T-helper 1 cell treated with Interleukin-12 subunit alpha and Interleukin-12 subunit beta and Interleukin-4 antibody, amounts not matched to agents 30 μg/mL and 1 μg/mL, for 36 hours (primary cell): ENCODE data around the gene SGF29.
"Not testable (repeated sequence)": the region's sequence is repeated elsewhere in the genome, so short reads cannot be mapped to it uniquely, and the experiment has no call there.

Experiments
- H3K27ac Mint-ChIP-seq: one replicate; pipeline ENCODE4 v1.8.0; 2021; ENCODE audit warnings: mild to moderate bottlenecking, mixed read lengths
- H3K27me3 Mint-ChIP-seq: one replicate; pipeline ENCODE4 v1.8.0; 2021; ENCODE audit warnings: low read depth, mixed read lengths
- H3K36me3 Mint-ChIP-seq: one replicate; pipeline ENCODE4 v1.8.0; 2021; ENCODE audit warnings: low read depth, mixed read lengths
- H3K4me1 Mint-ChIP-seq: one replicate; pipeline ENCODE4 v1.8.0; 2021; ENCODE audit warnings: low read depth, mixed read lengths
- H3K4me3 Mint-ChIP-seq: one replicate; pipeline ENCODE4 v1.8.0; 2021; ENCODE audit warnings: mild to moderate bottlenecking, moderate library complexity, mixed read lengths
- H3K9me3 Mint-ChIP-seq: one replicate; pipeline ENCODE4 v1.8.0; 2021; ENCODE audit warnings: mixed read lengths

SGF29 gene

DNA sequence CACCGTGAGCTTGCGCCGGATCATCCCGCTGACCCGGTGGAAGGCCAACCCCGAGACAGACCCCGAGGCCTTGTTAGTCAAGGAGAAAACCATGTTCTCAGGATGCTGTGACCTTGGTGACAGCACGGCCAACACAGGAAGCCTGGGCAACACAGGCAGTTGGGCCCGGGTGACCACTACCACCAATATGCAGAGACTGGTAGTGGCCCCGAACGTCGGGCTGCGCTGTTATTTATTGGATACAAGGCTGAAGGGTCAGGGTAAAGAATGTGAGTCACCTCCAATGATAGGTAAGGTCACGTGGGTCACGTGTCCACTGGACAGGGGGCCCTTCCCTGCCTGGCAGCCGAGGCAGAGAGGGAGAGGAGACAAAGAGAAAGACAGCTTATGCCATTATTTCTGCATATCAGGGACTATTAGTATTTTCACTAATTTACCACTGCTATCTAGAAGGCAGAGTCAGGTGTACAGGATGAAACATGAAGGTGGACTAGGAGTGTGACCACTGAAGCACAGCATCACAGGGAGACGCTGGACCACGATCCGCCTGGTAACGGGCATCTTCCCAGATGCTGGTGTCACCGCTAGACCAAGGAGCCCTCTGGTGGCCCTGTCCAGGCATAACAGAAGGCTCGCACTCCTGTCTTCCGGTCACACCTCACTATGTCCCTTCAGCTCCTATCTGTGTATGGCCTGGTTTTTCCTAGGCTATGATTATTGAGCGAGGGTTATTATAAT is 61.9 kb downstream of the SGF29 start:
- not testable (repeated sequence) for H3K4me3 Mint-ChIP-seq, H3K36me3 Mint-ChIP-seq, H3K4me1 Mint-ChIP-seq, H3K9me3 Mint-ChIP-seq, H3K27me3 Mint-ChIP-seq, H3K27ac Mint-ChIP-seq

DNA sequence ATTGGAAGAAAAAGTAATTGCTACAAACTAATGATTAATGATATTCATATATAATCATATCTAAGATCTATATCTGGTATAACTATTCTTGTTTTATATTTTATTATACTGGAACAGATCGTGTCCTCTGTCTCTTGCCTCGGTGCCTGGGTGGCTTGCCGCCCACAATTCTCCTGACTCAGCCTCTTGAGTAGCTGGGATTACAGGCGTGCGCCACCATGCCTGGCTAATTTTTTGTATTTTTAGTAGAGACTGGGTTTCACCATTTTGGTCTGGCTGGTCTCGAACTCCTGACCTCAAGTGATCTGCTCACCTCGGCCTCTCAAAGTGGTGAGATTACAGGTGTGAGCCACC is 62.5 kb downstream of the SGF29 start:
- H3K27ac Mint-ChIP-seq, H3K4me3 Mint-ChIP-seq, H3K9me3 Mint-ChIP-seq, H3K36me3 Mint-ChIP-seq, H3K4me1 Mint-ChIP-seq, H3K27me3 Mint-ChIP-seq: not testable (repeated sequence)

DNA sequence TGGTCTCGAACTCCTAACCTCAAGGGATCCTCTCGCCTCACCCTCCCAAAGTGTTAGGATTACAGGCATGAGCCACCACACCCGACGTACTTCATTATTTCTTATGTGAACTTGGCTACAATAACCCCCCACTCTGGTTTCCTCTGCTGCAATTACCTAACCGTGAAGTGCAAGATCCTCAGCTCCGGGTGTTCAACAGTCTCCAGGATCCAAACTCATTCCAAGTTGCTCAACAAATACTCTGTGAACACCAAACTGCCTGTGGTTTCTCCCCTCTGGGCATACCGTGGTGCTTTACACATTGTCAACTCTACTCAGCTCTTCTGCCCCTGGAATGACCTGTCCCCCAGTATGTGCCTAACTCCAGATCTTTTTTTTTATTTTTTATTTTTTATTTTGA is 62.9 kb downstream of the SGF29 start:
- Mint-ChIP-seq H3K36me3 (no peaks in the 10 kb centered on the region), H3K9me3 (no peaks in the 10 kb centered on the region), H3K4me1 (no peaks in the 10 kb centered on the region), H3K4me3 (no peak overlapping the region), H3K27ac (no peak overlapping the region), H3K27me3 (no peaks in the 10 kb centered on the region)

DNA sequence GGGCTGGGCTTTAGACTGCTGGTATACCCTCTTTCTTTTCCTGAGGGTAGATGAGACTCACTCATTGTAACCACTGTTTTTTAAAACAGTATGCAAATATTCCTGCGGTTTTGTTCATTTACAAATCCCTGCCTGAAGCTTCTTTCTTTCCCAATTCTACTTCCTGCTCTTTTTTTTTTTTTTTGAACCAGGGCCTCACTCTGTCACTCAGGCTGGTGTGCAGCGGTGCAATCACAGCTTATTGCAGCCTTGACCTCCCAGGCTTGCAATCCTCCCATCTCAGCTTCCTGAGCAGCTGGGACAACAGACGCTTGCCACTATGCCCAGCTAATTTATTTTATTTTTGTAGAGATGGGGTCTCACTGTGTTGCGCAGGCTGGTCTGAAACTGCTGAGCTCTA is 64.2 kb downstream of the SGF29 start:
- H3K27ac Mint-ChIP-seq, result no peak overlapping the region
- no peak overlapping the region for H3K4me3 Mint-ChIP-seq
- H3K27me3 Mint-ChIP-seq, result no peaks in the 10 kb centered on the region
- H3K9me3 Mint-ChIP-seq, result no peaks in the 10 kb centered on the region
- no peaks in the 10 kb centered on the region for H3K36me3 Mint-ChIP-seq
- peaks cover 7% of the 10 kb centered on the region for H3K4me1 Mint-ChIP-seq

DNA sequence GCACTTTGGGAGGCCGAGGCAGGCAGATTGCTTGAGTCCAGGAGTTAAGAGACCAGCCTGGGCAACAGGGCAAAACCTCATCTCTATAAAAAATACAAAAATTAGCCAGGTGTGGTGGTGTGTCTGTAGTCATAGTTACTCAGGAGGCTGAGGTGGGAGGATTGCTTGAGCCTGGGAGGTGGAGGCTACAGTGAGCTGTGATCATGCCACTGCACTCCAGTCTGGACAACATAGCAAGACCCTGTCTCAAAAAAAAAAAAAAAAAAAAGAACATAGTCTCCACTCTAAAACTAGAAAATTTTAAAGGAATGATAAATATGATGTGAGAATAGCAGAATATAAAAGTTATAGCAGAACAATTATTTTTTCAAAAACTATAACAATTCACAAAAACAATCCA is 66.6 kb downstream of the SGF29 start:
- H3K4me1 Mint-ChIP-seq, H3K36me3 Mint-ChIP-seq, H3K27ac Mint-ChIP-seq, H3K4me3 Mint-ChIP-seq, H3K27me3 Mint-ChIP-seq, H3K9me3 Mint-ChIP-seq: not testable (repeated sequence)

DNA sequence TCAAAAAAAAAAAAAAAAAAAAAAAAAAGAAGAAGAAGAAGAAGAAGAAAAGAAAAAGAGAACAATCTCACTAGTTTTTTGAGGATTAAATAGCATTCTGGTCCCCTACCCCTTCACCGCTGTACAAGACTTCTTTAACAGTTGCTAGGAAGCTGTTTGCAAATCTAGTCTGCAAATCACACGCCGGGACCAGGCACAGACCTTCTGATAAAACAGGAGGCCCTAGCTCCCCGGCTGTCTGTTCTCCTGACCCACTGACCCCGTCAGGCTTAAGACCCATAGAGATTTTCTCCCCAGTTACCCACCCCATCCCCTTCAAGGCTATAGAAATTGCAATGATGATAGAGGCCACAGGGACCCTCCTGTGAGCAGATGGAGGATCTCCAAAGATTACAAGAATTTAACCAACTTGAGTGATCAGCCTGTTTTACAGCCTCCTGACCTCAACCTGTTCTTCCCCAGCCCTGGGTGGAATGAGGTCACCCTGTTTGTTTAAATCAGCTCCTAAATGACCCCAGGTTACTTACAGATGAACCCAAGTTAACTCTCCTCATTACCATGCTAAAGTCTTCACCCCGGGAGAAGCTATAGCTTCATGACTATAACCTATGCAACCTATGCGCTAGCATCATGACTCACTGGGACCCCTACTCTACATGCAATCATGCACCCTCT is 67.9 kb downstream of the SGF29 start:
- Mint-ChIP-seq H3K4me1 (peaks cover 9% of the 10 kb centered on the region), H3K36me3 (no peaks in the 10 kb centered on the region), H3K9me3 (no peaks in the 10 kb centered on the region), H3K27ac (no peak overlapping the region), H3K4me3 (peak overlapping the region; percentile 45), H3K27me3 (peaks cover 7% of the 10 kb centered on the region)

DNA sequence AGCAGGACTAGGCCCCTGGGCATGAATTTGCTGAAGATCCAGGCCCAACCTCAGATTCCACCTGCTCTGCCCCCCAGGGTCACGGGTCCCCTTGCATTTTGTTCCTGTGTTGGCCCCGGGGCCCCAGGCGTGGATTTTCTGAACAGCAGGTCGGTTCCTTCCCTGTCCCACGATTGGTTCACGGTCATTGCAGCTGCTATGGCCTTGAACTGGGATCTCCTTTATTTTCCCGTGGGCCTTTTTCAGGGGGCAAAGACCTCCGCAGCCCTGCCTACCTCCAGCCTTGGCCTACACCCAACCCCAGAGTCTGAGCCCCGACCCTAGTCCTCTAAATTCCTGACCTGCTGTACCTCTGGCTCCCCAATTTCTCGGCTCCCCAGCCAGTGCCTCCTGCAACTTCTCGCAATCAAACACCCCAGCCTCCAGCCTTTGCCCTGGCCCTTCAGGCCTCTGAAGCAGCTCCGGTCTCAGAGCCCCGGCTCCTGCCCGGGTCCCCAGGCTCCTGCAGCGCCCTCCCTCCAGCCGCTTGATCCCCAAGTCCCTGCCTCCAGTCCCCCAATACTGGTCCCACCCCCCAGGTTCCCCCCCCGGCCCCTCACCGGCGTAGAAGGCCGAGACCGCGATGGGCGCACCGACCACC is 68.9 kb downstream of the SGF29 start:
- H3K27me3 Mint-ChIP-seq, H3K4me1 Mint-ChIP-seq, H3K36me3 Mint-ChIP-seq, H3K9me3 Mint-ChIP-seq: not testable (repeated sequence)
- peak overlapping the region; percentile 62 for H3K27ac Mint-ChIP-seq
- H3K4me3 Mint-ChIP-seq, result peak overlapping the region; percentile 76

DNA sequence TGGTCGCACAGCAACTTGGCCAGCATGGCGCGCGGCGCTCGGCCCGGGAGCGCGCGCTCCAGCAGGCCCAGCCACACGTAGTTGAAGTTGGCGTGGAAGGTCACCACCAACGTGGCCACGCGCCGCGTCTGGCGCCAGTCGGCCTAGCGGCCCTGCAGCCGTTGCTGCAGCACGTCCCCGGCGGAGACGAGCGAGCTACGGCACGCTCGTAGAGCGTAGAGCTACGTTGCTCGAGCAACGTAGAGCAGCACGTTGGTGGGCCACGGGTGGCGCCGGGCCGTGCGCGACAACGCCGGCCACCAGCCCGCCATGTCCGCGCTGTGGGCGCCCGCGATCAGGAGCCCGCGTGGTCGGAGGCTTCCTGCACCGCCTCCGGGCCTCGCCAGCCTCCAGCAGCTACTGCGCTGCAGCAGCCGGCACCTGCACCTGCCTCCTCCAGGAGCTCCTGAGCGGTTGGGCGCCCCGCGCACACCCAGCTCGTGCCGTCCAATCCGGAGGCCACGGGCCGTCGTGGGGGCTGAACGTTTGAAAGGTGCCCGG is 69.5 kb downstream of the SGF29 start:
- Mint-ChIP-seq H3K4me1 (peaks cover 9% of the 10 kb centered on the region), H3K27ac (peak overlapping the region; percentile 62)

DNA sequence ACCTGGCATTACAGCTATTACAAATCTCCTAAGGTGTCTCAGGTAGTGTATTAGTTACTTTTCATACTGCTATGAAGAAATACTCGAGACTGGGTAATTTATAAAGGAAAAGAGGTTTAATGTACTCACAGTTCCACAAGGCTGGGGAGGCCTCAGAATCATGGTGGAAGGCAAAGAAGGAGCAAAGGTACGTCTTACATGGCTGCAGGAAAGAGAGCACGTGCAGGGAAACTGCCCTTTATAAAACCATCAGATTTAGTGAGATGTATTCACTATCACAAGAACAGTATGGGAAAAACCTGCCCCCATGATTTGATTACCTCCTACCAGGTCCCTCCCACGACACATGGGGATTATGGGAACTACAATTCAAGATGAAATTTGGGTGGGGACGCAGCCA is 77.2 kb downstream of the SGF29 start:
- H3K36me3 Mint-ChIP-seq, H3K27me3 Mint-ChIP-seq, H3K4me1 Mint-ChIP-seq, H3K27ac Mint-ChIP-seq, H3K4me3 Mint-ChIP-seq, H3K9me3 Mint-ChIP-seq: not testable (repeated sequence)

More for the DNA sequence above, 69.5 kb downstream of the SGF29 start:
- no peaks in the 10 kb centered on the region for H3K9me3 Mint-ChIP-seq
- H3K4me3 Mint-ChIP-seq, result peak overlapping the region; percentile 76
- H3K27me3 Mint-ChIP-seq, result peaks cover 7% of the 10 kb centered on the region
- H3K36me3 Mint-ChIP-seq, result no peaks in the 10 kb centered on the region

DNA sequence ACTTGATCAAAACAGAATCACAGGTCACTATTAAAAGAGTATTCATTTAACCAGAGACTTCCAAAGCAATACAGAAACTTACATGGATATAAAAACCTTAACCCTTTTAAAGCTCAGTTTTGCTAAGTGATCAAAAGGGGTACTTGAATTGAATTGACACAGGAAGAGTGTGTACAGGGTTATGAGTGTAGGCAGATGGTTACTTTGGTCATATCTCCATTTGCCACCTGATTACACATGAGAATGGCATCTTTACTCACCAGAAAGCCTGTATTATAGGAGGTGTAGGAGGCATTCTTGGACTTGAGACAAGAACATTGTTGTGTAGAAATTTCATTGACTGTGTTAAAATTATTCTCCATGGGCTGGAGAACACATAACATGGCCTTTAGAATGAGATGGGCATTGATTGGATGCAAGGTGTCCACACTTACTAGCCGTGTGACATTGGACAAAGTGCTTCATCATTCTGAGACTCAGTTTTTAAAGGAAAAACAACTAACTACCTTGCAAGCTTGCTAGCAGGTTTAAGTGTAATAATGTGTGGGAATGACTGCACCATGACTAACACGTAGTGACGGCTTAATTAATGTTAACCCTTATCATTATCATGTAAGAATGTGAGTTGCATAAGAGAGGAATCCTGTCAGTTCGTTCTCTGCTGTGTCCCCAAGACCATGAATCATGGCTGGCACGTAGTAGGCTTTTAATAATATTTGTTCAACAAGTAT is 82.5 kb downstream of the SGF29 start:
- not testable (repeated sequence) for H3K27ac Mint-ChIP-seq, H3K4me3 Mint-ChIP-seq, H3K4me1 Mint-ChIP-seq, H3K27me3 Mint-ChIP-seq, H3K9me3 Mint-ChIP-seq, H3K36me3 Mint-ChIP-seq

DNA sequence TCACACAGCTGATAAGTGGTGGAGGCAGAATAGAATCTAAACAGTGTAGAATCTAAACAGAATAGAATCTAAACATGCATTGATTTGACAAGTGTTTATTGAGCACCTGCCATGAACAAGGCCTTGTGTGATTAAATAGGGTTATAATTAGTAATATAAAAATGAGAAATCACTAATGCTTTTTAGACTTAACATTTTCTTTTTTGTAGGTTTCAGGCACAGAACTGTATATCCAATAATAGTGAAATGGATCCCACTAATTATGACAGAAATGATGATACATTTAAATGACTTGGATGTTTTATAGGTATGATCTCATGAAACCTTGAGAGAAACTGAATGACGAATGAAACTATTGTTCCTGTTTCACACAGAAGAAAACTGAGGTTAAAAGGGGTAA is 84.0 kb downstream of the SGF29 start, which contains the start of gene NPIPB8:
Gene NPIPB8 (plus strand): TSS at position 301 of the 400 bp plus-strand sequence. CDS start 296 bp downstream, outside the sequence.
- H3K27ac Mint-ChIP-seq, H3K36me3 Mint-ChIP-seq, H3K27me3 Mint-ChIP-seq, H3K4me3 Mint-ChIP-seq, H3K9me3 Mint-ChIP-seq, H3K4me1 Mint-ChIP-seq: not testable (repeated sequence)

DNA sequence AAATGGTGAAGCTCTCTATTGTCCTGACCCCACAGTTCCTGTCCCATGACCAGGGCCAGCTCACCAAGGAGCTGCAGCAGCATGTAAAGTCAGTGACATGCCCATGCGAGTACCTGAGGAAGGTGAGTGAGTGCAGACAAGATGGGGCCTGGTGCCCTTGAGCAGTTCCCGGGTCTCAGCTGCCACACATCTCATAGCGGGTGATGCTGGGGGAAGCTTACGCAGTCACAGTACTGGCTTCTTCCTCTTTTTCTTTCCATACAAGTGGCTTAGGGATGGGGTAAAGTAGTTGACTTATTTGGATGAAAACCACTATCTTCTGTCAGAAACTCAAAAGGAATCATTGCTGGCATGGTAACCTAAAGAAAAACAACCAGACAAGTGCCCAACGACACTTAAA is 84.6 kb downstream of the SGF29 start:
- H3K4me3 Mint-ChIP-seq, H3K9me3 Mint-ChIP-seq, H3K4me1 Mint-ChIP-seq, H3K27ac Mint-ChIP-seq, H3K36me3 Mint-ChIP-seq, H3K27me3 Mint-ChIP-seq: not testable (repeated sequence)

DNA sequence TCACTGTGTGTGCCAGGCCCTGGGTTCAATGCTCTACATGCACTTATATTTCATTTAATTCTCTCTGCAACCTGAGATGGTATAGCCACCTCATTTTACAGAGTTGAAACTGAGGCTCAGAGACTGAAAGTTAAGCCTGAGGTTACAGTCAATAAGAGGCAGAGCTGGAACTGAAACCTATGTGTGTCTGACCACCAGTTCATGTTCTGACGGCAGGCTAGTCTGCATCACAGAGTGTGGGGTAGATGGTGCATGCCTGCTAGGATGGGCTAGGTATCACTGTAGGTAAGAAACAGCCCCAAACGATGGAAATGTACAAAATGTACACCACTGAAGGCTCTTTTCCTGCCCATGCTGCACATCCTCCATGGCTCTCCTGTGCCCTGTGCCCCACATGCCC is 86.2 kb downstream of the SGF29 start:
- H3K36me3 Mint-ChIP-seq, H3K27ac Mint-ChIP-seq, H3K4me3 Mint-ChIP-seq, H3K9me3 Mint-ChIP-seq, H3K27me3 Mint-ChIP-seq, H3K4me1 Mint-ChIP-seq: not testable (repeated sequence)
